Measurements from ENCODE around the gene SNW1.
"Not testable (repeated sequence)": the region's sequence is repeated elsewhere in the genome, so short reads cannot be mapped to it uniquely, and the experiment has no call there.

Gene SNW1

DNA sequence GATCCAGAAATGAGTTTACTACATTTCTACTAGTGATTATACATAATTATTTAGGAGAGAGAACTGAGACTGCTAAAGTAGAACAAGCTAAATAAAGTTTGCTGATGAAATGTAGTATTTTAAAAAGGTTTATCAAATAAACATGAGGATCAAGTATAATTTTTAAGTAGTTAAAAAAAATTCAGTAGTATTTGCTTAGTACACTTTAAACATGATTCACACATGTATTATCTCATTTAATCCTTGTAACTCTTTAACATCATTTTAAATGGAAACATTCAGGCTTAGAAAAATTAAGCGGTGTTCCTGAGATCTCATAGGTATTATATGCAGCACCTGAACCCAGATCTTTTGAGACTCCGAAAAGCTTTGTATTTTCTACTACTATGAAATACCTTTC, 8.7 kb downstream of the SNW1 start:
- TF ChIP-seq CTCF (IDR thresholded peaks at IDR 0.05; ENCODE audit: control insufficient read depth, extremely low read depth, insufficient read depth): no peak
- H3K4me3 ChIP-seq (ENCODE audit: low read depth, low read length): no peak overlapping the region
- DNase-seq (ENCODE audit: low read depth): no peak

DNA sequence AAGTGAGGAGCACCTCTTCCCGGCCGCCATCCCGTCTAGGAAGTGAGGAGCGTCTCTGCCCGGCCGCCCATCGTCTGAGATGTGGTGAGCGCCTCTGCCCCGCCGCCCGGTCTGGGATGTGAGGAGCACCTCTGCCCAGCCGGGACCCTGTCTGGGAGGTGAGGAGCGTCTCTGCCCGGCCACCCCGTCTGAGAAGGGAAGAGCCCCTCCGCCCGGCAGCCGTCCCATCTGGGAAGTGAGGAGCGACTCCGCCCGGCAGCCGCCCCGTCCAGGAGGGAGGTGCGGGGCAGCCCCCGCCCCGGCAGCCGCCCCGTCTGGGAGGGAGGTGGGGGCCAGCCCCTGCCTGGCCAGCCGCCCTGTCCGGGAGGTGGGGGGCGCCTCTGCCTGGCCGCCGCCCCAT, 13.5 kb downstream of the SNW1 start:
- not testable (repeated sequence) for DNase-seq (ENCODE audit: low read depth); H3K4me3 ChIP-seq (ENCODE audit: low read depth, low read length)

DNA sequence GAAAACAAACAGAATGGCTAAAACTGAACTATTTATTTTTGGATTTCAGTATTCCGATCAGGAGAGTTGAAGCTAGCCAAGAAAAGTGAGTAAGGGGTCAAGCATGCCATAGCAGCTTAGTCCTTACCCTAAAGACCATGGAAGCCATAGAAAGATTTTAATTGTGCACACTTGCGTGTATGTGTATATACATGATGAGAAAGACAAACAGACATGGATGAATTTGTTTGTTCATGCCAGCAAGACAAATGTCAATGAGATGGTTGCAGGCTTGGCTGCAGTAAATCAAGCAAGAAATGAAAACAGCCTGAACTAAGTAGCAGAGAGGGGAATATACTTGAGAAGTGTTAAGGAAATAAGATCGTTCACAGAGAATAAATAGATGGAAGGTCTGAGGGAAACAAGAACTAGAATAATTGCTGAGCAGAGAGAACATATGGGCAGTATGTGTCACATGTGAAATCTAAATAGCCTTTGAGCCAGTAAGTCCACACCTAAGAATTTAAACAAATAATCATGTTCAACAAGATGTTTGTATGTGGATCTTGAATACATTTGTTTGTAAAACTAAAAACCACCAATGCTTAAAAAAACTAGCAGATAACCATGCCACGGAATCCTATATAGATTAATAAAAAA, 14.8 kb downstream of the SNW1 start:
- no peak overlapping the region for H3K4me3 ChIP-seq (ENCODE audit: low read depth, low read length)
- no peak for TF ChIP-seq CTCF (IDR thresholded peaks at IDR 0.05; ENCODE audit: control insufficient read depth, extremely low read depth, insufficient read depth)

GRCh38 chr14:77741438-77741837, 19.5 kb downstream of the SNW1 start:
- DNase-seq (ENCODE audit: low read depth): no peak
- H3K4me3 ChIP-seq (ENCODE audit: low read depth, low read length): no peak overlapping the region
- no peak for TF ChIP-seq CTCF (IDR thresholded peaks at IDR 0.05; ENCODE audit: control insufficient read depth, extremely low read depth, insufficient read depth)

More for the DNA sequence above, 14.8 kb downstream of the SNW1 start:
- DNase-seq (ENCODE audit: low read depth): peak; percentile 63

GRCh38 chr14:77738559-77739250, 22.3 kb downstream of the SNW1 start:
- no peak overlapping the region for H3K4me3 ChIP-seq (ENCODE audit: low read depth, low read length)
- no peak for TF ChIP-seq CTCF (IDR thresholded peaks at IDR 0.05; ENCODE audit: control insufficient read depth, extremely low read depth, insufficient read depth)
- no peak for DNase-seq (ENCODE audit: low read depth)

DNA sequence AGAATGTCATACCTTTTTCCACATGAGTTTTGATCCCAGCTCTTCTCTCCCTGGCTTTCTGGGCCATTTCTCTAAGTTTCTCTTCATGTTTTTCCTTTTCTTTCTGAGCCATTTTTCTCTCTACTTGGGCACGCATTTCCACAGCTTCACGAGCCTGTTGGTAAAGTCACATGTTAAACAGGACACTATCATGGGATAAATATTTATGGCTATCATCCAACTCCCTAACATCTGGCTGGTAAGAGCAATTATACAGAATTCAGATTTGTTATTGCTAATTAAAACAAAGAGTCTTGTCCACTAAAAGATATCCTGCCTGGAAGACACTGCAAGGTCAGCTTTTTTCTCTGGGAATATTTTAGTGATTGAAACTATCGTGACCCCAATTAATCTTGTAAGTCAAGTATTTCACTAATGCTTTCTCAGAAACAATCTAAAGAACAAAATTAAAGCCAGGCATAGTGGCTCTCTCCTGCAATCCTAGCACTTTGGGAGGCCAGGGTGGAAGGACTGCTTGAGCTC, 29.9 kb downstream of the SNW1 start:
- DNase-seq (ENCODE audit: low read depth): no peak
- no peak overlapping the region for H3K4me3 ChIP-seq (ENCODE audit: low read depth, low read length)
- no peak for TF ChIP-seq CTCF (IDR thresholded peaks at IDR 0.05; ENCODE audit: control insufficient read depth, extremely low read depth, insufficient read depth)

DNA sequence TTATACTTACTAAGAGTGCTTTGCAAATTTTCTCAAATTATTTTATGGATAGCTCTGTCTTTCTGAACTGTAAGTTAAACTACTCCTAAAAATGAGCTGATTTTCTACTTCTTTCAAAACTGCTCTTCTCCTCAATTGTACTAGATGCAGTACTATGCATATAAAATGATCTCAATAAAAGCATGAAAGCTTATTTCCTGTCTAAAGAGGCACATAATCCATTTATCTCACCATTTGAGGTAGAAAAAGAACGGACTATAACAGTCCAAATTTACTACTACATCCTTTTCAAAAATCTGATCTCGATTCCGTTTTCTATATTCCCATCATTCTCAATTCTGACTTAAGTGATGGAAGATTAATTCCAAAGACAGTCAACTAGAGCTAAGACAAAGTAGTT, 38.7 kb downstream of the SNW1 start:
- no peak for TF ChIP-seq CTCF (IDR thresholded peaks at IDR 0.05; ENCODE audit: control insufficient read depth, extremely low read depth, insufficient read depth)
- DNase-seq (ENCODE audit: low read depth): no peak
- H3K4me3 ChIP-seq (ENCODE audit: low read depth, low read length): no peak overlapping the region
